Measurements from ENCODE around the gene PRRX1. TPM values are rescaled to one million over a fixed set of nuclear protein-coding genes. Genes with fewer than 3 reads are reported as not detected.

PRRX1 gene
- total RNA-seq, 2 donors from 2014 or later, result 66.6 to 171 TPM

DNA sequence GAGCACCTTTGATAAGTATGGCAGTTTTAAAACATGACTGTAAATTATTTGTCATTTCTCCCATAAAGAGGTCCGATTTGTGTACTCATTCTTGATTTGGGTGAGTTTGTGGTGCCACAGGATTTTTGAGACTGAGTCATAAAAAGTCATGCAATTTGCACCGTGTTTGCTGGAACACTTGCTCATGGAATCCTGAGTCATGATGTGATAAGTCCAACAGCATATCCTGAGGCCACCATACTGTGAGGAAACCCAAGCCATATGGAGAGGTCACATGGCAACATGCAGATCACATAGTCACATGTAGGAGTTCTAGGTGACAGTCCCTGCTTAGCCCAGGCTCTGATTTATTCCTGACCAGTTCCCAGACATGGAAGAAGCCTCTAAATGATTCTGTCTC is 40.8 kb upstream of the PRRX1 start:
- ATAC-seq (ENCODE audit: insufficient number of reproducible peaks, low FRiP score, low read depth), result no peak
- Histone ChIP-seq H3K4me1 (ENCODE audit: control insufficient read depth in 1 of 2, low read depth in 2 of 2) (peaks cover 3 to 21% of the 10 kb centered on the region in 2 donors), H3K9me3 (no peaks in the 10 kb centered on the region), H3K27ac (no peak overlapping the region), H3K27me3 (replicated peaks; ENCODE audit: insufficient read depth) (no peaks in the 10 kb centered on the region), H3K36me3 (no peaks in the 10 kb centered on the region), H3K4me3 (no peak overlapping the region)
- TF ChIP-seq, protein P1, sequence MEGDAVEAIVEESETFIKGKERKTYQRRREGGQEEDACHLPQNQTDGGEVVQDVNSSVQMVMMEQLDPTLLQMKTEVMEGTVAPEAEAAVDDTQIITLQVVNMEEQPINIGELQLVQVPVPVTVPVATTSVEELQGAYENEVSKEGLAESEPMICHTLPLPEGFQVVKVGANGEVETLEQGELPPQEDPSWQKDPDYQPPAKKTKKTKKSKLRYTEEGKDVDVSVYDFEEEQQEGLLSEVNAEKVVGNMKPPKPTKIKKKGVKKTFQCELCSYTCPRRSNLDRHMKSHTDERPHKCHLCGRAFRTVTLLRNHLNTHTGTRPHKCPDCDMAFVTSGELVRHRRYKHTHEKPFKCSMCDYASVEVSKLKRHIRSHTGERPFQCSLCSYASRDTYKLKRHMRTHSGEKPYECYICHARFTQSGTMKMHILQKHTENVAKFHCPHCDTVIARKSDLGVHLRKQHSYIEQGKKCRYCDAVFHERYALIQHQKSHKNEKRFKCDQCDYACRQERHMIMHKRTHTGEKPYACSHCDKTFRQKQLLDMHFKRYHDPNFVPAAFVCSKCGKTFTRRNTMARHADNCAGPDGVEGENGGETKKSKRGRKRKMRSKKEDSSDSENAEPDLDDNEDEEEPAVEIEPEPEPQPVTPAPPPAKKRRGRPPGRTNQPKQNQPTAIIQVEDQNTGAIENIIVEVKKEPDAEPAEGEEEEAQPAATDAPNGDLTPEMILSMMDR (IDR thresholded peaks at IDR 0.05), result no peak
- DNase-seq (ENCODE audit: low spot score), result no peak

GRCh38 chr1:170624146-170624545 is 39.8 kb upstream of the PRRX1 start:
- TF ChIP-seq, protein P1 (IDR thresholded peaks at IDR 0.05), result no peak

GRCh38 chr1:170630977-170631376 is 33.0 kb upstream of the PRRX1 start:
- DNase-seq (ENCODE audit: low spot score) (no peak), ATAC-seq (ENCODE audit: insufficient number of reproducible peaks, low FRiP score, low read depth) (no peak)
- Histone ChIP-seq H3K27ac (no peak overlapping the region), H3K27me3 (replicated peaks; ENCODE audit: insufficient read depth) (no peaks in the 10 kb centered on the region), H3K4me1 (ENCODE audit: control insufficient read depth in 1 of 2, low read depth in 2 of 2) (no peaks in the 10 kb centered on the region), H3K36me3 (no peaks in the 10 kb centered on the region), H3K4me3 (no peak overlapping the region), H3K9me3 (no peaks in the 10 kb centered on the region)
- TF ChIP-seq, protein P1 (IDR thresholded peaks at IDR 0.05), result no peak

More at GRCh38 chr1:170624146-170624545, 39.8 kb upstream of the PRRX1 start:
- ATAC-seq (ENCODE audit: insufficient number of reproducible peaks, low FRiP score, low read depth) (no peak), DNase-seq (ENCODE audit: low spot score) (no peak)
- H3K4me1 ChIP-seq (ENCODE audit: control insufficient read depth in 1 of 2, low read depth in 2 of 2), result peaks cover 0 to 12% of the 10 kb centered on the region in 2 donors
- H3K4me3 ChIP-seq, result no peak overlapping the region
- no peaks in the 10 kb centered on the region for H3K9me3 ChIP-seq
- H3K36me3 ChIP-seq, result no peaks in the 10 kb centered on the region
- H3K27ac ChIP-seq, result no peak overlapping the region
- no peaks in the 10 kb centered on the region for H3K27me3 ChIP-seq (replicated peaks; ENCODE audit: insufficient read depth)

- Histone ChIP-seq H3K27me3 (replicated peaks; ENCODE audit: insufficient read depth) (no peaks in the 10 kb centered on the region), H3K4me1 (ENCODE audit: control insufficient read depth in 1 of 2, low read depth in 2 of 2) (no peaks in the 10 kb centered on the region), H3K36me3 (no peaks in the 10 kb centered on the region), H3K4me3 (no peak overlapping the region), H3K9me3 (no peaks in the 10 kb centered on the region), H3K27ac (no peak overlapping the region)
- DNase-seq (ENCODE audit: low spot score) (no peak), ATAC-seq (ENCODE audit: insufficient number of reproducible peaks, low FRiP score, low read depth) (no peak)
- TF ChIP-seq, protein P1 (IDR thresholded peaks at IDR 0.05), result no peak
Measured at GRCh38 chr1:170634293-170634692, 29.6 kb upstream of the PRRX1 start.

GRCh38 chr1:170634824-170635410 is 29.0 kb upstream of the PRRX1 start:
- DNase-seq (ENCODE audit: low spot score) (no peak), ATAC-seq (ENCODE audit: insufficient number of reproducible peaks, low FRiP score, low read depth) (no peak)
- Histone ChIP-seq H3K4me3 (no peak overlapping the region), H3K36me3 (no peaks in the 10 kb centered on the region), H3K9me3 (no peaks in the 10 kb centered on the region), H3K4me1 (ENCODE audit: control insufficient read depth in 1 of 2, low read depth in 2 of 2) (no peaks in the 10 kb centered on the region), H3K27me3 (replicated peaks; ENCODE audit: insufficient read depth) (no peaks in the 10 kb centered on the region), H3K27ac (no peak overlapping the region)
- TF ChIP-seq, protein P1 (IDR thresholded peaks at IDR 0.05), result no peak

Measured in thoracic aorta (tissue), 2 donors.